ENCODE measurements around the gene ALKBH4.
"Not testable (repeated sequence)": the region's sequence is repeated elsewhere in the genome, so short reads cannot be mapped to it uniquely, and the experiment has no call there.

ALKBH4 gene

DNA sequence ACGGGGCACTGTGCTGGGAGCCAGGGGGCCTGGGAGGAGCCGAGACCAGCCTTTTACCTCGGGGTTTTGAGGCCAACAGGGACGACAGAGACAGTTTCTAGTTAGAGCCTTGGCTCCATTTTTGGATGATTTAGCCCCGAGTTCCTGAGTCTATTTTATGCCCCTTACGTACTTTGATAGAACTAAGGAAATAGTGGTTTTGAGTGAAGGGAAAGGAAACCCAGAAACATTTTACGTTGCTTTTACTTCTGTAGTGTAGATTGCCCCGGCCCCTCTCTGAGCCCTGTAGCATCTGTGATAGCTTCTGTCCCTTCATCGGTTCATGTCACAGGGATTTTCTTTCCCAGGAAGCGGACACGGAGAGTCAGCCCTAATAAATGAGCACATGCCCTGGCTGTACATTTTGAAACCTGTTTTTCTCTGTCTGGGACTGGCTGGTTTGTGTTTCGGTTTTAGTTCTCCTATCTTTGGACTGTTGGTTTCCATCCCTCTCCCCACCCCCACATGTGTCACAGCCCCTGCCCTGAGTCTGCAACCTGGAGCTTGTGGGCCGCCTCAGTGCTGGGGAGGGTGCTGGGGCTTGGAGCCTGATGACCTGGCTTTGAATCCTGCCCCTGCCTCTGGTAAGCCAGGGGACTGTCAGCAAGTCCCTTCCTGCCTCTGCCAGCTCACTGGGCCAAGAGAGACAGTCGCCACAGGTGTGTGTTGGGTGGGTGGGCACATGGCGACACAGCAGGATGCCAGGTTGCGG is 38.2 kb downstream of the ALKBH4 start:
- no peak for DNase-seq (ENCODE audit: low spot score)

DNA sequence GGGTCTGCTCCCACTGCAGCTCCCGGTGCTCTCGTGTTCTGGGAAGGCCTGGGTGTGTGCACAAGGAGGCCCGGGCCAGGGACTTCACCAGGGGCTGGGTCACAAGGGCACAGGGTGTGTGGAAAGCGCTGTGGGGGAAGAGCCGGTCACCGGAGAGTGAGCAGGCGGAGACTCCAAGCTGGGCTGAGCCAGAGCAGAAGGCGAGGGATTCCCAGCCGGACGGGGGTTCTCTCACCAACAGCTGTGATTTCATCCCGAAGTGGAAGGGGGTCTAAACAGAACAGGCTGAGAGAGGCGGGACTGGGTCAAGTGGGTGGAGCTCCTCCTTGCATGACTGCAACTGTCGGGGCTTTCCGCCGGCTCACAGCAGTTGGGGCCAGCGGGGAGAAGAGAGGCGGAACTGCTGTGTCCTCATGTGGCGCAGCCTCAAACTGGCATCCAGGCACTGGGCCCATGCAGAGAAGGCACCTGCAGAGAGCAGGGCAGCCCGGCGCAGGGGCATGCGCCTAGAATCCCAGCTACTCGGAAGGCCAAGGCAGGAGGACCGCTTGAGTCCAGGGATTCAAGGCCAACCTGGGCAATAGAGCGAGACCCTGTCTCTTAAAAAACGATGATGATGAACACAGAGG is 38.9 kb downstream of the ALKBH4 start:
- no peak for DNase-seq (ENCODE audit: low spot score)

DNA sequence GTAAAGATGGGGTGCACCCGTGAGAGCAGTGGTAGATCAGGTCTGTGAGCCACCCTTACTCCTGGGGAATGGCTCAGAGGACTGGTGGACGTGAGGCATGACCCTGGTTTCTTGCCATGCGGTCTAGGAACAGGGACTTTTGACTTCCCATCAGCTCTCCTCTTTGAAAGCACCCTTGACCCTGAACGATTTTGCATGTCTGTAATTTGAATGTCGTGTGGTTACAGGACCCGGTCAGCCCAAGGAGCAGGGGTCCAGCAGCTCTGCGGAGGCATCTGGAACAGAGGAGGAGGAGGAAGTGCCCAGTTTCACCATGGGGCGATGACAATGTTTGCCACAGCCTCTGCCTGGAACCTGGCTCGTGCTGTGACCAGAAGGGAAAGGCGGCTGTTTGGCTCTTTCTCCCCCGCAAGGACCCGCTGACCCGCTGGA is 39.9 kb downstream of the ALKBH4 start:
- no peak for DNase-seq (ENCODE audit: low spot score)

DNA sequence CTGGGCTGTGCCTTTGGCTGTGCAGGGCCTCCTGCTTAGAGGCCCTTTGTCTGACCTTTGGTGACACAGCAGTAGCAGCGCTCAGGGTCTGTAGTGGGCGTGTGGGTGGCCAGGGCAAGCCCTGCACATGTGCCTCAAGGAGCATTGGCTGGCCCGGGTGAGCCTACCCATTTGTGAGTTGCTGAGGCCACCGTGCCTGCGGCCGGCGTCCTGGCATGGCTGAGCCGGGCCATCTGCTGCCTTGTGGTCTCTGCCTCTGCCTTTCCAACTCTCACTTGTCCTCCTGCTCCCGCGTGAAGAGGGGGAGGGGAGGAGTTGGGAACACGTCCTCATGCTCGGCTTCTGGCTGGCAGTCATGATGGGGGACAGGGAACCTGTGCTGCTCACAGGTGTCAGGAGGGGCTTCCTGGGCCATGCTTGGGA is 40.5 kb downstream of the ALKBH4 start:
- no peak for DNase-seq (ENCODE audit: low spot score)

DNA sequence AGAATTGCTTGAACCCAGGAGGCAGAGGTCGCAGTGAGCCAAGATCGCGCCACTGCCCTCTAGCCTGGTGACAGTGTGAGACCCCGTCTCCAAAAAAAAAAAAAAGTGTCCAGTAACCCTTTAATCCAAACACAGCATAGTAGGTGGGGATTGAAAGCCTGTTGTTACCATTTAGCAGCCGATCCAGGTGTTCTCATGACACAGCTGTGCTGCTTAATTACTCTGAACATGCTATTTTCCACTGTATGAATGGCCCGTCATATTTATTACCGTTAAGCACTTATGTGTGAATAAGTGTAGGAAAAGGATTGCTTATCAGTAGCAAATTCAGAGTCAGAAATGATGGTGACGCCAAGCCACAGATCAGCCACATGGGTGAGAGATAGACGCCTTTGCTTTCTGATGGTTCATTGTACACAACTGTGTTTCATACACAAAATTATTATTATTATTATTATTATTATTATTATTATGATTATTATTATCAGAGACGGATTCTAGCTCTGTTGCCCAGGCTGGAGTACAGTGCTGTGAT is 42.9 kb downstream of the ALKBH4 start:
- DNase-seq (ENCODE audit: low spot score) = no peak

DNA sequence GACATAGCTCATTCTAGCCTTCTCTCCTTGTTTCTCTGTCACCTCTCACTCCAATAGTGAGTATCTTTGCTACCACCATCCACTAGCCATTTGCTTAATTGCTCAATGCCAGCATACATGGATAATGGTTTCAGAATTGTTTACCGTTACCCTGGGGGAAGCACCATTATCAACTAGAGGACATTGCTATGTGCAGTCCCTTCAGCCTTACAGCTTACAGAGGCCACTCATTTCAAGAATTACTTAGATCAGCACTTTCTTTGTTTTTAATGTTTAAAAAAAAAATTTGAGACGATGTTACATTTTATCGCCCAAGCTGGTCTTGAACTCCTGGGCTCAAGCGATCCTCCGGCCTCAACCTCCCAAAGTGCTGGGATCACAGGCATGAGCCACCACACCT is 46.1 kb downstream of the ALKBH4 start:
- DNase-seq (ENCODE audit: low spot score) = no peak

DNA sequence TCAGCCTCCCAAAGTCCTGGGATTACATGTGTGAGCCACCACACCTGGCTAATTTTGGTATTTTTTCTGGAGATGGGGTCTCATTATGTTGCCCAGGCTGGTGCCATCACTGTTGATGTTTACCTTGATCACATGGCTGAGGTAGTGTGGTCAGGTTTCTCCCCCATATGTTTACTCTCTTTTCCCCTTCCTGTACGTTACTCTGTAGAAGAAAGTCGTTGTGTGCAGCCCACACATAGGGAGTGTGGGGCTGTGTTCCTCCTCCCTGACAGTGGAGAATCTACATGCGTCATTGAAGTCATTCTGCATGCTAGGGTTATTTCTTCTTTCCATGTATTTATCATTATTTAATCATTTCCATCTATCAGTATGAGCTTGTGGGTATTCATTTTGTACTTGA is 47.6 kb downstream of the ALKBH4 start:
- no peak for DNase-seq (ENCODE audit: low spot score)

DNA sequence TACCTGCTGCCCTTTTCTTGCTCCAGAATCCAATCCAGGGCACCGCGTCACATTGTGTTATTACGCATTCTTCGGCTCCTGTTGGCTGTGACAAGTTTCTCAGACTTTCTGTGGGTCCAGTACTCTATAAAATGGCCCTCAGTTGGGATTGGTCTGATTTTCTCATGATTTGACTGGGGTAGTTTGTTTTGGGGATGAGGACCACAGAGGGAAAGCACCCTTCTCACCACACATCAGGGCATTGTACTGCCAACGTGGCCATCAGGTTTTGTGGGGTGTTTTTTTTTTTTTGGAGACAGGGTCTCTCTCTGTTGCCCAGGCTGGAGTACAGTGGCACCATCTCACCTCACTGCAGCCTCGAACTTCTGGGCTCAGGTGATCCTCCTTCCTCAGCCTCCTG is 48.3 kb downstream of the ALKBH4 start:
- no peak for DNase-seq (ENCODE audit: low spot score)

DNA sequence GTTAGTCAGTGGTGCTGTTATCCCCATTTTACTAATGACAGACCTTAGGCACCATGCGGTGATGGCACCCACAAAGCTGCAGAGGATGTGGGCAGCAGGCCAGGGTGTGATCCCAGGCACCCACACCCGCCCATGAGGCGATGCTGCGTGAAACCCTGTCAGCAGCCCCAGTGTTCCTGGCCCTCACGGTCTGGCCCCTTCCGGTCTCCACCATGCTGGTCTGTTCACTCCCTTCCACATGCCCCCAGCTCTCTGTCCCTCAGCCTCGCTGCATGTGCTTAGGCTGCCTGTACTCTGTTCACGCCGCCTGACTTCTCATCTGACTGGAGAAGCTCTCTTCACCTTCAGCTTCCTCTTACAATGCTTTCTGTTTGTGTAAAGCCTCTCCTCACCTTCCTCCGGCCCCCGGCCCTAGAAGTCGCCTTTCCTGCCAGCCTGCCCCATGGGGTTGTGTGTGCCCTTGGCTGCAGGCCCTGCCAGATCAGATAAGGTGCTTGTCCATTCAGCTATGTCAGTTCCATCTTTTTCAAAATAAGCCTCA is 48.9 kb downstream of the ALKBH4 start:
- DNase-seq (ENCODE audit: low spot score) = no peak

DNA sequence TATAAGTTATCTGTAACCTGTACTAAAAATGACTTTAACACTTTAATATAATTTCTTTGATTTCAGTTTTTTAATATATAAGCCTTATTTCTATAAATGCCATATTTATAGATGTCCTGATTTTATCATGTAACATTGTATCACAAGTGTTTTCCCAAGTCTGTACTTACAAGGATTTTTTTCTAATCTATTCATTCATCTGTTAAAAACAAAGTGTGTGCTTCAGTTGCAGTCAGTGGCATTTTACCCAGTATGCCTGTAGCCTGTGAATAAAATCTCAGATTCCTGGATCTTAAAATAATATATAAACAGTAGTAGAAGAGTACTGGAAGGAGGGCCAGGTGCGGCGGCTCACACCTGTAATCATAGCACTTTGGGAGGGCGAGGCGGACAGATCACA is 51.1 kb downstream of the ALKBH4 start:
- no peak for DNase-seq (ENCODE audit: low spot score)

DNA sequence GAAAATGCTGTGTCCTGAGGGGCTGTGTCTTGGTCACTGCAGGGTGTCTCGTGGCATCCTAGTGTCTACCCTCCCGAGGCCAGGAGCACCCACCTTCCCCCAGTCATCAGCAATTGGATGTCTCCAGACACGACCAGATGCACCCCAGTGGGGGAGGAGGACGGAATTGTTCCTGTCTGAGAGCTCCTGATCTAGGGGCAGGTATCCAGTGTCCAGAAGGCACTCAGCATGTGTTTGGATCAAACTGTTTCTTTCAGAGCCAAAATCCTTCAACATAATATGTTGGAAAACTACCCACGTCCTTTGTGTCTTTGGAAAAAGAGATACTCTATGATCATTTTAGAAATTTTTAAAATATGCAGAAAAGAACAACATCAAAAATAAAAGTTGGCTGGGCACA is 51.6 kb downstream of the ALKBH4 start:
- DNase-seq (ENCODE audit: low spot score) = no peak

DNA sequence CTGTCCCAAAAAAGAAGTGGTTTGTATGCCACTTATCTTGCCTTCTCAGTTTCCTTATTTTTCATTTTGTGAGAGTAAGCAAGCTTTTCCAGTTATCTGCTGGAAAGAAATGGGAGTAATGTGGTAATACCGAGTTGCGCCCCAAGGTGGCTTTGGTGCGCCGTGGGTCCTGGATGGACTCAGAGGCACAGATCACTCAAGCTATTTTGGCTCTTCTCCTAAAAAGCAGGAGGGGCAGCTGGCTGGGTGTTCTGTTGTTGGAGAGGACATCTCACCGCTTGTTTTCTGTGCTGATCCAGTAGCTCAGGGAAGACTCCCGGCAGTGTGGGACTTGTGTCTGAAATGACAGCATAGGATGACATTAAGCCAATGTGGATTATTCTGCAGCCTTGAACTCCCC is 52.1 kb downstream of the ALKBH4 start:
- no peak for DNase-seq (ENCODE audit: low spot score)

DNA sequence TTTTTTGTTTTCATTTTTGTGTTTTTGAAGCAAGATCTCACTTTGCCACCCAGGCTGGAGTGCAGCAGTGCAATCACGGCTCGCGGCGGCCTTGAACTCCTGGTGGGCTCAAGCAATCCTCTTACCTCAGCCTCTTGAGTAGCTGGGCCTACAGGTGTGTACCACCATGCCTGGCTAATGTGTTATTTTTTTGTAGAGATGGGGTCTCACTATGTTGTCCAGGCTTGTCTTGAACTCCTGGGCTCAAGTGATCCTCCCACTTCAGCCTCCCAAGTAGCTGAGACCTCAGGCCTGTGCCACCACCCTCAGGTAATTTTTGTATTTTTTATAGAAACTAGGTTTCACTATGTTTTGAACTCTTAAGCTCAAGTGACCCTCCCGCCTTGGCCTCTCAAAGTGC is 53.7 kb downstream of the ALKBH4 start:
- DNase-seq (ENCODE audit: low spot score) = no peak

DNA sequence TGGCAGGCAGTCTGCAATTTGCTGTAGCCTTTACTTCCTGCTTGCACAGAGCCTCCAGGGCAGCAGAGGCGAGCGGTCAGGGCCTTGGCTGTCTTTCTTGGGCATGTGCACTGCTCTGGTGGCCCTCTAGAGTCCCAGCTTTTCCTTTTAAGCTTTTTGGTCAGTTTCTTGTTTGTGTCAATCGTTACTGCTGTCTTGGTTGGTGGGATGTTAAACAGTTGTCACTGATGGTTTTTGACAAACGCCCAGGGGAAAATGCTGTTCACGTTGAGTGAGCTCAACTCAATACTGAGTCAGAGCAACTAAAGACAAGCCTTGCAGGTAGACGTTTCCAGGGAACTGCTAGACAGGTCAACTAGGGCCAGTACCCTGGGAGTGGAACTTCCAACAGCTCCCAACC is 54.5 kb downstream of the ALKBH4 start:
- no peak for DNase-seq (ENCODE audit: low spot score)

DNA sequence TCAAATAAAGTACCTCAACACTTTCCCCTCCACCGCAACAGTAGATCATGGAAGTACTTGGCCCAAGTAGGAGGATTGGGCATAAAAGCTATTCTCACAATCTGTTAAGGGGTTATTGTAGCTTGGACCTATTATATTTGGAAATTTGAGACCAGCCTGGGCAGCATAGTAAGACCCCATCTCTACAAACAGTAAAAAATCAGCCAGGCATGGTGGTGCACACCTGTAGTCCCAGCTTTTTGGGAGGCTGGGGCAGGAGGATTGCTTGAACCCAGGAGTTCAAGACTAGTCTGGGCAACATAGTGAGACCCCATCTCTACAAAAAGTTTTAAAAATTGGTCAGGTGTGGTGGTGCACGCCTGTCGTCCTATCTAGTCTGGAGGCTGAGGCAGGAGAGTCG is 55.3 kb downstream of the ALKBH4 start:
- no peak for DNase-seq (ENCODE audit: low spot score)

DNA sequence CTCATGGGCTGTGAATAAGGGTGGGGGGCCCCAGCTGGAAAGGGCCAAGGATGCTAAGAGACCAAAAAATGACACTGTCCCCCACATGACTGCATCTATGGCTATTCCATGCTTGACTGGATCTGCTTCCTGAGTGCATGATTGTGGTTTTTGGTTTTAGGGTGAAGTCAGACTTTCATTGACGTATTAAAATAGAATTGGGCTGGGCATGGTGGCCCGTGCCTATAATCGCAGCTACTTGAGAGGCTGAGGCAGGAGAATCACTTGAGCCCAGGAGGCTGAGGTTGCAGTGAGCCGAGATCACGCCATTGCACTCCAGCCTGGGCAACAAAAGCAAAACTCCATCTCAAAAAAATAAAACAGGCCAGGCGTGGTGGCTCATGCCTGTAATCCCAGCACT is 56.1 kb downstream of the ALKBH4 start:
- not testable (repeated sequence) for DNase-seq (ENCODE audit: low spot score)

DNA sequence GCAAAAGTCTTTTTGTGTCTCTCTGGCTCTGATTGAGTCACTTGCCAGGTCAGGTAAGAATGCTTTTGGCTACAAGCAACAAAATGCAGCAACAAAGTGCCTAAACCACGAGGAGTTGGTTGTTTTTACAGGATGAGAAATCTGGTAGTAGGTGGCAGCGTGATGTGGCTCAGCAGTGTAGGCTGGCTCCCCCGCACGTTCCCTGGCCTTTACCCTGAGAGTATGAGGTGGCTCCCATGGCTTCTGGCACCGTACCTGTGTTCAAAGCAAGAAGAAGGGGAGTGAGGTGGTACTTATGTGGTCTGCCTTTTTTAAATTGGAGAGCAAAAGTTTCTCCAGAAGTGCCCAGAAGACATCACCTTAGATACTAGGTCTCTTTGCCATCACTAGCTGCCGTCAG is 56.8 kb downstream of the ALKBH4 start:
- DNase-seq (ENCODE audit: low spot score) = no peak

Data from SW480 (cell line).